Gastrocnemius medialis (tissue), 4 donors: ENCODE measurements around the gene HSPA1L.

Experiments
- CTCF ChIP-seq, 5 experiments: fragments of 450-650 bp in 3 of 5; fragments of 200-600 bp in 2 of 5; sonication (generic) in 2 of 5; IDR thresholded peaks in 4 of 5; conservative IDR thresholded peaks in 1 of 5; 1 replicate in 4 of 5; 2 replicates in 1 of 5; pipeline ENCODE4 v1.5.1; 2016 to 2019; ENCODE audit warnings: antibody characterized with exemption in 5 of 5, mild to moderate bottlenecking in 3 of 5, moderate library complexity in 3 of 5
- POLR2A ChIP-seq, 2 donors: fragments of 450-650 bp; IDR thresholded peaks; one replicate each; pipeline ENCODE4 v1.6.1; 2017; ENCODE audit warnings: antibody characterized with exemption in 2 of 2, mild to moderate bottlenecking in 2 of 2, moderate library complexity in 2 of 2

DNA sequence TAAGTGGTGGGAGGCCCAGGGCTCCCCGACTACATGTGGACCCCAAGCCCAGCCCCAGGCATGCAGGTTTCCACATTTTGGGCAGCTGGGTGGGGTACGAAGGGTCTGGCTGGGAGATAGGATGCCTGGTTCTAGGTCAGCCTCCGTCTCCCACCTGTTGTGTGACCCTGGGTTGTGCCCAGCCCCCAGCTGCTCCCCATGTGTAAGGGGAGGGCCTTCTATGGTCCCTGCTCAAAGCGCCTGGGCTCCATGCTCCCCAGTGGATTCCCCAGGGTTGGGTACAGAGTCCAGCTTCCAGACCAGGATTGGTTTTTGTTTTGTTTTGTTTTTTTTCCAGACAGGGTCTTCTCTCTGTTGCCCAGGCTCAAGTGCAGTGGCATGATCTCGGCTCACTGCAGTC, 36.9 kb downstream of the HSPA1L start:
- no peak for TF ChIP-seq CTCF (IDR thresholded peaks at IDR 0.05 in 4 of 5, conservative IDR thresholded peaks at IDR 0.05 in 1 of 5)
- TF ChIP-seq POLR2A (IDR thresholded peaks at IDR 0.05), result no peak
